IMR-90 (cell line): ENCODE data around the gene EVL. TPM values are rescaled to one million over a fixed set of nuclear protein-coding genes. Genes with fewer than 3 reads are reported as not detected.

Source experiments
- ATAC-seq: fragments of 200-7000 bp; cut with Tn5 transposase; 2 replicates; pipeline ENCODE4 v1.9.1; 2020; ENCODE audit warnings: low read depth, mild to moderate bottlenecking, moderate library complexity
- BruUV-seq: library from RNA; stranded (reverse); fragments of 400-500 nt; replicated peaks from 2 replicates; lab custom pipeline; 2021; lab: Mats Ljungman, UMichigan
- CTCF ChIA-PET: fragments of 300-600 bp; formaldehyde crosslinking; extraction: SDS; loops from one replicate; lab custom pipeline; 2021; ENCODE audit warnings: antibody characterized with exemption; lab: Yijun Ruan, JAX
- POLR2A ChIA-PET: fragments of 300-600 bp; sonication (Branson Sonifier 250); formaldehyde crosslinking; loops from one replicate; lab custom pipeline; 2022; ENCODE audit warnings: antibody characterized with exemption; ENCODE audit not compliant: unreplicated experiment; lab: Charles Lee
- DNase-seq: peaks from one replicate; pipeline ENCODE4 v3.0.0; 2013
- H2AFZ ChIP-seq: replicated peaks from 2 replicates; pipeline ENCODE3; 2013; ENCODE audit warnings: low read length, mild to moderate bottlenecking; ENCODE audit not compliant: poor library complexity
- H2AK5ac ChIP-seq: 2 replicates; pipeline ENCODE4 v1.6.1; 2013; ENCODE audit warnings: low read depth, low read length, inconsistent platforms
- H2AK9ac ChIP-seq: replicated peaks from 2 replicates; pipeline ENCODE3; 2013; ENCODE audit warnings: mild to moderate bottlenecking, low read depth, low read length, moderate library complexity; ENCODE audit not compliant: poor library complexity
- H2BK120ac ChIP-seq: 2 replicates; pipeline ENCODE4 v1.6.1; 2013; ENCODE audit warnings: low read depth, low read length, inconsistent platforms
- H2BK15ac ChIP-seq: 3 replicates; pipeline ENCODE4 v1.6.1; 2013; ENCODE audit warnings: low read depth, low read length, inconsistent platforms
- H2BK20ac ChIP-seq: 2 replicates; pipeline ENCODE4 v1.6.1; 2013; ENCODE audit warnings: low read depth, mild to moderate bottlenecking, inconsistent platforms, low read length, moderate library complexity
- H2BK5ac ChIP-seq: 2 replicates; pipeline ENCODE4 v1.6.1; 2013; ENCODE audit warnings: mild to moderate bottlenecking, low read depth, low read length, inconsistent platforms; ENCODE audit not compliant: poor library complexity, severe bottlenecking
- H3K14ac ChIP-seq: replicated peaks from 2 replicates; pipeline ENCODE4 v1.6.1; 2013; ENCODE audit warnings: low read depth, low read length, inconsistent platforms
- H3K18ac ChIP-seq: 2 replicates; pipeline ENCODE4 v1.6.1; 2013; ENCODE audit warnings: low read depth, low read length, control low read depth
- H3K23ac ChIP-seq: 2 replicates; pipeline ENCODE4 v1.6.1; 2013; ENCODE audit warnings: low read depth, low read length, inconsistent platforms
- H3K27ac ChIP-seq: 2 replicates; pipeline ENCODE4 v1.5.1; 2013; ENCODE audit warnings: mild to moderate bottlenecking, control low read depth, low read length; ENCODE audit not compliant: insufficient read depth
- H3K27me3 ChIP-seq: 2 replicates; pipeline ENCODE4 v1.6.1; 2013; ENCODE audit warnings: low read length; ENCODE audit not compliant: control insufficient read depth, insufficient read depth
- H3K36me3 ChIP-seq: 2 replicates; pipeline ENCODE4 v1.6.1; 2013; ENCODE audit warnings: low read length, mixed read lengths; ENCODE audit not compliant: control insufficient read depth, insufficient read depth
- H3K4ac ChIP-seq: 2 replicates; pipeline ENCODE4 v1.6.1; 2013; ENCODE audit warnings: low read depth, low read length, inconsistent platforms
- H3K4me1 ChIP-seq: 2 replicates; pipeline ENCODE4 v1.6.1; 2013; ENCODE audit warnings: low read length, mixed read lengths; ENCODE audit not compliant: control insufficient read depth, insufficient read depth
- H3K4me2 ChIP-seq: 2 replicates; pipeline ENCODE4 v1.6.1; 2013; ENCODE audit warnings: low read depth, mild to moderate bottlenecking, control low read depth, low read length, moderate library complexity
- H3K4me3 ChIP-seq: 2 replicates; pipeline ENCODE4 v1.5.1; 2013; ENCODE audit warnings: low read depth, mild to moderate bottlenecking, control low read depth, low read length, moderate library complexity; ENCODE audit not compliant: insufficient read depth
- H3K56ac ChIP-seq: 2 replicates; pipeline ENCODE4 v1.6.1; 2013; ENCODE audit warnings: low read length, inconsistent platforms; ENCODE audit not compliant: insufficient read depth; ENCODE audit errors: extremely low read depth
- H3K79me1 ChIP-seq, 2 experiments: 2 replicates each; pipeline ENCODE4 v1.6.1; 2013; ENCODE audit warnings: low read length in 2 of 2, inconsistent platforms in 1 of 2, low read depth in 1 of 2
- H3K9ac ChIP-seq: 2 replicates; pipeline ENCODE4 v1.6.1; 2013; ENCODE audit warnings: low read depth, low read length, control low read depth
- H3K9me1 ChIP-seq: 2 replicates; pipeline ENCODE4 v1.6.1; 2013; ENCODE audit warnings: low read length, inconsistent platforms; ENCODE audit not compliant: insufficient read depth
- H3K9me3 ChIP-seq: 2 replicates; pipeline ENCODE4 v1.6.1; 2013; ENCODE audit warnings: low read length; ENCODE audit not compliant: control insufficient read depth, insufficient read depth
- H4K20me1 ChIP-seq: 2 replicates; pipeline ENCODE4 v1.6.1; 2013; ENCODE audit warnings: low read length, inconsistent platforms; ENCODE audit not compliant: insufficient read depth
- H4K5ac ChIP-seq: 2 replicates; pipeline ENCODE4 v1.6.1; 2013; ENCODE audit warnings: mild to moderate bottlenecking, low read depth, low read length, control low read depth
- H4K8ac ChIP-seq, 2 experiments: 2 replicates each; pipeline ENCODE4 v1.6.1; 2013; ENCODE audit warnings: low read depth in 2 of 2, low read length in 2 of 2, control low read depth in 1 of 2, inconsistent platforms in 1 of 2
- H4K91ac ChIP-seq: 2 replicates; pipeline ENCODE4 v1.6.1; 2013; ENCODE audit warnings: low read depth, low read length, inconsistent platforms; ENCODE audit not compliant: insufficient read depth
- ELK1 ChIP-seq: fragments of 150-350 bp; IDR thresholded peaks from 2 replicates; pipeline ENCODE4 v1.6.1; 2016; ENCODE audit warnings: low read depth, mild to moderate bottlenecking, low read length, moderate library complexity, borderline replicate concordance
- MAFK ChIP-seq: IDR thresholded peaks from 2 replicates; pipeline ENCODE4 v1.6.1; 2012; ENCODE audit warnings: low read depth, low read length, improper control_type of control experiment
- POLR2A ChIP-seq: IDR thresholded peaks from 2 replicates; pipeline ENCODE4 v1.6.1; 2012; ENCODE audit warnings: mild to moderate bottlenecking, low read depth, low read length
- USF2 ChIP-seq: fragments of 150-350 bp; IDR thresholded peaks from 2 replicates; pipeline ENCODE4 v1.6.1; 2017; ENCODE audit warnings: mild to moderate bottlenecking, antibody characterized with exemption, low read length, low read depth
- WGBS, 2 experiments: methylation state at CpG; one replicate each; pipeline versions ENCODE4 v1.1.5 to v1.1.7; 2013; ENCODE audit warnings: missing lambda C conversion rate in 2 of 2; ENCODE audit not compliant: insufficient read length in 1 of 2; ENCODE audit errors: extremely low coverage in 2 of 2; 5-methylcytosine and 5-hydroxymethylcytosine counted together
- dilution Hi-C: fragments of 300-500 bp; cut with HindIII; formaldehyde crosslinking; loops from one replicate; pipeline ENCODE4 v1.14.3; 2018; ENCODE audit warnings: low sequenced_read_pairs; ENCODE audit not compliant: unreplicated experiment
- in situ Hi-C: fragments of 300-500 bp; cut with MboI; formaldehyde crosslinking; loops from 3 replicates; pipeline ENCODE4 v1.14.3; 2019; ENCODE audit warnings: low sequenced_read_pairs, inconsistent platforms, mixed read lengths
- intact Hi-C: fragments of 100-400 bp; cut with micrococcal nuclease; formaldehyde crosslinking; loops from 2 replicates; pipeline ENCODE4 v1.10.0; 2022
- polyA plus RNA-seq, 3 experiments: library from polyadenylated mRNA; depleted of rRNA; stranded (reverse); fragments of >200 nt; gene quantifications; 2 replicates each; pipeline ENCODE4 v1.2.3, GENCODE V29; 2012; ENCODE audit warnings: low replicate concordance in 1 of 3
- total RNA-seq: library from RNA; depleted of rRNA; stranded (reverse); fragments of >200 nt; gene quantifications from 2 replicates; pipeline ENCODE4 v1.2.3, GENCODE V29; 2012

EVL gene
- total and polyA plus RNA-seq, 2 of the 4 experiments (the other 2 are of a cell fraction) = 7.2 to 36.5 TPM

- no CpG with 5 or more reads among the region's 9 CpGs for WGBS, 2 experiments
- Histone ChIP-seq H3K9ac (no peak overlapping the region), H3K79me1 (peaks cover 3 to 17% of the 10 kb centered on the region in 2 experiments; a peak in 2 of 4 replicates), H3K4me3 (no peak overlapping the region), H2AK9ac (no peak overlapping the region), H4K20me1 (0 out of 2 replicates have a peak, but pooled peaks cover 4% of the 10 kb centered on the region), H2AK5ac (no peak overlapping the region), H3K4me1 (no peaks in the 10 kb centered on the region), H3K36me3 (no peaks in the 10 kb centered on the region), H3K9me3 (no peaks in the 10 kb centered on the region), H2AFZ (no peak overlapping the region), H3K56ac (no peak overlapping the region), H3K4ac (no peak overlapping the region), H3K27me3 (no peaks in the 10 kb centered on the region), H3K23ac (no peak overlapping the region), H2BK120ac (no peak overlapping the region), H3K27ac (no peak overlapping the region), H3K4me2 (no peak overlapping the region), H2BK5ac (no peak overlapping the region), H3K18ac (no peak overlapping the region), H3K14ac (no peak overlapping the region), H2BK20ac (no peak overlapping the region), H4K5ac (no peak overlapping the region), H3K9me1 (no peaks in the 10 kb centered on the region; the same call in 1 of the 2 replicates), H4K8ac (no peak overlapping the region), H4K91ac (no peak overlapping the region), H2BK15ac (no peak overlapping the region)
- intact Hi-C loops (no loop called here), in situ Hi-C loops (no loop called here), dilution Hi-C loops (no loop called here)
- POLR2A ChIA-PET = no interaction called here
- DNase-seq = no peak
- CTCF ChIA-PET = no interaction called here
- ATAC-seq = no peak
- TF ChIP-seq ELK1 (no peak), USF2 (no peak), MAFK (no peak), POLR2A (no peak)
- no TSS peak for BruUV-seq
Observed at GRCh38 chr14:100069161-100069800, 4.1 kb downstream of the EVL start.
